ENCODE measurements around the gene TMSB15A.

DNA sequence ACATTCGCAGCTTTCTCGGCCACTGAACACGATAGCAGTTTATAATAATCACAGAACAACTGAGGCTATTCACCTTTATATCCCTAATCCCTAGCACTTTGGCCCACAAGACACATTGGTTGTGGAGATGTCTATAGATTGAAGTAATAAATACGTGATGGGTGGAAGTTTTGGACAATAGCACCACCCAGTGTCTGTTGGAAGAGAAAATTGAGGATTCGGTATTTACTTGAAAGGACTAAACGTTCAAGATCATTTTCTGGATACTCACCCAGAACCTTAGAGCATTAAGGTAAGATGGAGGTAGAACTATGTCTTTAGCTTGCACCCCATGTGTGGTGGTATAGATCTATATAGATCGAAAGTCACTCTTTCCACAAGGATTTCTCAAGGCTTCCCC, 787 bp upstream of the TMSB15A start:
- TF ChIP-seq EZH2 (IDR thresholded peaks at IDR 0.05; ENCODE audit: low read length): no peak
- TF ChIP-seq, protein P1, sequence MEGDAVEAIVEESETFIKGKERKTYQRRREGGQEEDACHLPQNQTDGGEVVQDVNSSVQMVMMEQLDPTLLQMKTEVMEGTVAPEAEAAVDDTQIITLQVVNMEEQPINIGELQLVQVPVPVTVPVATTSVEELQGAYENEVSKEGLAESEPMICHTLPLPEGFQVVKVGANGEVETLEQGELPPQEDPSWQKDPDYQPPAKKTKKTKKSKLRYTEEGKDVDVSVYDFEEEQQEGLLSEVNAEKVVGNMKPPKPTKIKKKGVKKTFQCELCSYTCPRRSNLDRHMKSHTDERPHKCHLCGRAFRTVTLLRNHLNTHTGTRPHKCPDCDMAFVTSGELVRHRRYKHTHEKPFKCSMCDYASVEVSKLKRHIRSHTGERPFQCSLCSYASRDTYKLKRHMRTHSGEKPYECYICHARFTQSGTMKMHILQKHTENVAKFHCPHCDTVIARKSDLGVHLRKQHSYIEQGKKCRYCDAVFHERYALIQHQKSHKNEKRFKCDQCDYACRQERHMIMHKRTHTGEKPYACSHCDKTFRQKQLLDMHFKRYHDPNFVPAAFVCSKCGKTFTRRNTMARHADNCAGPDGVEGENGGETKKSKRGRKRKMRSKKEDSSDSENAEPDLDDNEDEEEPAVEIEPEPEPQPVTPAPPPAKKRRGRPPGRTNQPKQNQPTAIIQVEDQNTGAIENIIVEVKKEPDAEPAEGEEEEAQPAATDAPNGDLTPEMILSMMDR (optimal IDR thresholded peaks at IDR 0.05 in 1 of 3, IDR thresholded peaks at IDR 0.05 in 1 of 3, conservative IDR thresholded peaks at IDR 0.05 in 1 of 3; ENCODE audit: extremely low read depth in 1 of 3, insufficient read depth in 2 of 3, low read length in 3 of 3): no peak
